ENCODE results near the gene SEMA3A.

The SEMA3A gene

GRCh38 chr7:83921271-83921940, 273.2 kb downstream of the SEMA3A start:
- no peak for DNase-seq

- no peak for DNase-seq
Observed at GRCh38 chr7:83918142-83918541, 276.4 kb downstream of the SEMA3A start.

GRCh38 chr7:83913174-83913573, 281.4 kb downstream of the SEMA3A start:
- no peak for DNase-seq

GRCh38 chr7:83908526-83908925, 286.1 kb downstream of the SEMA3A start:
- no peak for DNase-seq
